Islet precursor cell (in vitro differentiated cells): ENCODE data around the gene IFNA4.
A peak's percentile ranks its signal among the peaks of the same experiment; 100 is the strongest.
"Not testable (repeated sequence)": the region's sequence is repeated elsewhere in the genome, so short reads cannot be mapped to it uniquely, and the experiment has no call there.

Experiments
- DNase-seq: peaks from one replicate; pipeline ENCODE4 v3.0.0-alpha.2; 2018

IFNA4 gene

GRCh38 chr9:21187487-21187886 is at the start of gene IFNA4:
TSS of gene IFNA4 (minus strand) at chr9:21187587. CDS start at chr9:21187531, 56 bp downstream.
- not testable (repeated sequence) for DNase-seq

GRCh38 chr9:21236360-21236714 is 49.0 kb upstream of the IFNA4 start:
- not testable (repeated sequence) for DNase-seq

- not testable (repeated sequence) for DNase-seq
Measured at GRCh38 chr9:21235468-21236359, 48.3 kb upstream of the IFNA4 start.

- no peak for DNase-seq
Measured at GRCh38 chr9:21234153-21234687, 46.8 kb upstream of the IFNA4 start.

DNA sequence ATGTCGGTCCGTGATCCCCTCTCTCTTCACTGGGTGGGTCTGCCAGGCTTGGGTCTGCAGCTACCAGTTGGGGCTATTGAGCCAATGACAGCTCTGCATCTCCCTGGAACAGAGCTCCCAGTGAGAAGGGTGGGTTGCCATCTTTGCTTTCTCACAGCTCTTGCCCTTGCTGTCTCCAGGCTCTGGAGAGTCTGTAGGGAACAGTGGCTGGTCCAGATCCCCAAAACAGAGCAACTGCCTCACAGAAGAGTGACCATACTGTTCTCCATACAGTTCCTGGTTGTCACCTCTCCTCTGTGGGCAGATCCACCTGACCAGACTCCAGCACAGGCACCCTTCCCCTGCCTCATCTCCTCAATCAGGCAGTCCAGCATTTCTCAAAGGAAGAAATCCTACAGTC is 45.9 kb upstream of the IFNA4 start:
- DNase-seq: no peak

DNA sequence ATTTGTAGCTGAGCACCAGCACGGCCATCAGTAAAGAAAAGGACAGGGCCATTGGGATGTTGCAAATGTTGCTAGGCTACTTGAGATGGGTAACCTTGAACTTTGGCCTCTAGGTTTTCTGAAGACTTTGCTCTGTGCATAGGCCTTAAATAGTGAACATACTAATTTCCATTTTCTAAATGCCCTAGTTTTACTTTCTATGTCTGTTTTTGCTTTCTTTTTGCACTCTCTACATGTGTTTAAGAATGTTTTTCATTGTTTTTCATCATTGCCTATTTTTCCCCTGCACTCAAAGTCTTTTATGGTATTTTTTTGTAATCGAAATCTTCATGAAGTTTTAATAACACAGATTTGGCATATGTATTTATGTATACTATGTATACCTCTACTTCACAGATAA is 40.7 kb upstream of the IFNA4 start, which contains the start of gene IFNA17:
TSS of gene IFNA17 (minus strand) at position 101 of the 400 bp plus-strand sequence. CDS start at position 52, 49 bp downstream.
- no peak for DNase-seq

DNA sequence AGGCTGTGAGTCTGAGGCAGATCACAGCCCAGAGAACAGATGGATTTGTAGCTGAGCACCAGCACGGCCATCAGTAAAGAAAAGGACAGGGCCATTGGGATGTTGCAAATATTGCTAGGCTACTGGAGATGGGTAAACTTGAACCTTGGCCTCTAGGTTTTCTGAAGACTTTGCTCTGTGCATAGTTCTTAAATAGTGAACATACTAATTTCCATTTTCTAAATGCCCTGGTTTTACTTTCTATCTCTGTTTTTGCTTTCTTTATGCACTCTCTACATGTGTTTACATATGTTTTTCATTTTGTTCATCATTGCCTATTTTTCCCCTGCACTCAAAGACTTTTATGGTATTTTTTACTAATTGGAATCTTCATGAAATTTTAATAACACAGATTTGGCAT is 29.8 kb upstream of the IFNA4 start, which contains the start of gene IFNA16:
TSS of gene IFNA16 (minus strand) at position 101 of the 400 bp plus-strand sequence. CDS start at position 95, 6 bp downstream.
- DNase-seq: not testable (repeated sequence)

DNA sequence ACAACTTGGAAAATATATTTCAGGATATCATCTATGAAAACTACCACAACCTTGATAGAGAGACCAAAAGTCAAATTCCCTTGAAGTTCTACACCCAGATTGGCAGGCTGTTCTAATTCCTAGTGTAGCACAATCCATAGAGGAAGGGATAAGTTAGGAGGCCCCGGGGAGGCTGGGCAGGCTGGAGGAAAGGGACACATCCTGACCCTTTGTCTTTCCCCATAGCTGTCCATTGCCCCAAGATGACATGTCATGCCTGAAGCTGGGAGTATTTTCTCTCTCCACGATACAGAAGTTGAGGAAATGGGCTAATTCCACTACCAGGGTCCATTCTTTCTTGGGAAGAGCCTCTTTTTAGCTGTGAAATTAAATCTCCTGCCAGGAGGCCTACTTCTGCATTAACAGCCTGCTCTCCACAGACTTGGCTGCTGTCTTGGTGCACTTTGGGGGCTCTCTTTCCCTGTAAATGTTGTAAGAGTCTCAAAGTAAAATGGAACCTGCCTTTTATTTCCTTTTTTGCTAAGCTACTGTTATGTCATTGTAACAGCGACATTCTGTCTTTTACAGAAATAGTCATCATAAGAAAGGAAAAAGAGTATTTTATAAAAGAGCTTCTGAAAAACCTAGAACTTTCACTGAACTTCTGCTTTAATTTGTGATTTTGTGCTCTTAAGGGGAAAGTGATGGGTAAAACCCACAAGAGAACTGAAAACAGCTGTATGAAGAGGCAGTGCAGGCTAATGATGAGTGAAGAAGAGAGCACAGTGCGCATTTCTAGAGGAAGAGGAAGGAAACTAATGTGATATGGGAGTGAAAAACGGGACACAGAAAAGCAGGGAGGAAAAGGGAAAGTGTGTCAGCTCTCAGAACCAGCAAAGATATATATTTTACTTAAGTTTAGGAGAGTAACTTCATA is 26.3 kb upstream of the IFNA4 start:
- DNase-seq: not testable (repeated sequence)

DNA sequence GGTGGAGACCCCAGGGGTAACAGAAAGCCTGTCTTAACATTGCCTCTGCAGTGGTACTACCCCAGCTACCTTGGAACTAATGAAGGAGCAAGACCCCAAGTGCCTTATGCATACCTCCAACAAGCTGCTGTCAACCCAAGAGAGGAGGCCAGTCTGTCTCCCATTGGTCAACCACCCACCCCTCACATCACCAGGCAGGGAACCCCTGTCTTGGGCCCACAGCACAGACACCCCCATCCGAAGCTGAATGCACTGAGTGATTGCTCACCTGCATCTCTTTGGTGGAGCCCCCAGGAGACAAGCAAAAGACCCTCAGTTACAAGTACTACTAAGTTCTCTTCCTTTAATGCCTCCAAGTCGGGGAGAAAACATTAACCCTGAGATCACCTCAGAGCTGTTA is 24.8 kb upstream of the IFNA4 start:
- not testable (repeated sequence) for DNase-seq

DNA sequence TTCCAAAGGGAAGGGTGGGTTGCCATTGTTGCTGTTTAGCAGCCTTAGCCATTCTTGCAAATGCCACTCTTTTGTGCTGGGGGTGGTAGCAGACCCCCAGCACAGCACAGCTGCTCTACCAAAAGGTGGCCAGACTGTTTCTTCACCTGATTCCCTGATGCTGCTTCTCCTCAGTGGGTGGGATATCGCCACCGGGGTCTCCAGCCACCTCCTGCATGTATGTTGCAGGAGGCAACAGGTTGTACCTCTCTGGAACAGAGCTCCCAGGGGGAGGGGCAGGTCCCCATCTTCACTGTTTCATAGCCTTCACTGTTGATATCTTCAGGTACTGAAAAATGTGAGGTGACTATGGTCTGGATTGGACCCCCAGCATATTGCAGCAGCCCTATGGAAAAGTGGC is 23.4 kb upstream of the IFNA4 start:
- DNase-seq: not testable (repeated sequence)

DNA sequence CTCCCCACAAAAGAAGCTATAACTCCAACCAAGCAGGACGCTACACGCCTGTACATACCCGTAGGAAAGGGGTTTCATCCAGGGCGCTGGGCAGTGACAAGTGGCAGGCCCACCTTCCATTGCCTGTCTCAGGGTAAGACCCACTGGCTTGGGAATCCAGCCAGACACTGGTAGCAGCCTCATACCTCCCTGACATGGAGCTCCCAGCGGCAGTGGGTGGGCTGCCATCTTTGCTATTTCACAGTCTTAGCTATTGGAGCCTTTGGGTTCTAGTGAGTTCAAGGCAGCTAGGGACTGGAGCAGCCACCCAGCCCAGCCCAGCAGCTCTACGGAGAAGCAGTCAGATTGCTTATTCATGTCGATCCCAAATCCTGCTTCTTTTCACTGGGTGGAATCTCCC is 22.9 kb upstream of the IFNA4 start:
- no peak for DNase-seq

- not testable (repeated sequence) for DNase-seq
Measured at GRCh38 chr9:21207043-21207442, 19.7 kb upstream of the IFNA4 start, which contains the start of gene IFNA10. TSS of gene IFNA10 (minus strand) at chr9:21207143. CDS start at chr9:21207097, 46 bp downstream.

- DNase-seq: no peak
Measured at GRCh38 chr9:21205204-21205603, 17.8 kb upstream of the IFNA4 start.

GRCh38 chr9:21202105-21202504 is 14.7 kb upstream of the IFNA4 start, which contains the start of gene IFNA7:
TSS of gene IFNA7 (minus strand) at chr9:21202205. CDS start at chr9:21202165, 40 bp downstream.
- DNase-seq: not testable (repeated sequence)

DNA sequence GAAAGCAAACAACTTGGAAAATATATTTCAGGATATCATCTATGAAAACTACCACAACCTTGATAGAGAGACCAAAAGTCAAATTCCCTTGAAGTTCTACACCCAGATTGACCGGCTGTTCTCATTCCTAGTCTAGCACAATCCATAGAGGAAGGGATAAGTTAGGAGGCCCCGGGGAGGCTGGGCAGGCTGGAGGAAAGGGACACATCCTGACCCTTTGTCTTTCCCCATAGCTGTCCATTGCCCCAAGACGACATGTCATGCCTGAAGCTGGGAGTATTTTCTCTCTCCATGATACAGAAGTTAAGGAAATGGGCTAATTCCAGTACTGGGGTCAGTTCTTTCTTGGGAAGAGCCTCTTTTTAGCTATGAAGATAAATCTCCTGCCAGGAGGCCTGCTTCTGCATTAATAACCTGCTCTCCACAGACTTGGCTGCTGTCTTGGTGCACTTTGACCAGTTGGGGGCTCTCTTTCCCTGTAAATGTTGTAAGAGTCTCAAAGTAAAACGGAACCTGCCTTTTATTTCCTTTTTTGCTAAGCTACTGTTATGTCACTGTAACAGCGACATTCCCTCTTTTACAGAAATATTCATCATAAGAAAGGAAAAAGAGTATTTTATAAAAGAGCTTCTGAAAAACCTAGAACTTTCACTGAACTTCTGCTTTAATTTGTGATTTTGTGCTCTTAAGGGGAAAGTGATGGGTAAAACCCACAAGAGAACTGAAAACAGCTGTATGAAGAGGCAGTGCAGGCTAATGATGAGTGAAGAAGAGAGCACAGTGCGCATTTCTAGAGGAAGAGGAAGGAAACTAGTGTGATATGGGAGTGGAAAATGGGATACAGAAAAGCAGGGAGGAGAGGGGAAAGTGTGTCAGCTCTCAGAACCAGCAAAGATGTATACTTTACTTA is 7.7 kb upstream of the IFNA4 start:
- not testable (repeated sequence) for DNase-seq

GRCh38 chr9:21182810-21183736 is 4.3 kb downstream of the IFNA4 start:
- peak; percentile 67 for DNase-seq

DNA sequence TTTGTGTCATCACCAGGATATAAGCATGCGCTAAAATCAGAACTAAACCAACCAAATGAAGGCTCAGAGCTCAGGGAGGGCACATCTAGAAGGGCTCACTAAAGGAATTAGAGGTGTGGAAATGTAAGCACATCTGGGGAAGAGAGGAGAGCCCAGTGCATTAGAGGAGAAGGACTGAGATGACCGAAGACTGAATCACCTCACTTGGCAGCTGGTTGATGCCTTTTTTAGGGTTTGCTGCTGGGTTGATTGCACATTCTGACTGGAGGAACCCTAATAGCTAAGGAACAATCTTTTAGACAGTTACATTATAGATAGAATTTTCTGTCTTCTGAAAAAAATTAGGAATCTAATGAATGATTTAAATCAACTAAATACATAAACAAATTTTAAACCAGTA is 12.7 kb downstream of the IFNA4 start:
- no peak for DNase-seq

- DNase-seq: no peak
Measured at GRCh38 chr9:21172156-21172555, 15.2 kb downstream of the IFNA4 start.

DNA sequence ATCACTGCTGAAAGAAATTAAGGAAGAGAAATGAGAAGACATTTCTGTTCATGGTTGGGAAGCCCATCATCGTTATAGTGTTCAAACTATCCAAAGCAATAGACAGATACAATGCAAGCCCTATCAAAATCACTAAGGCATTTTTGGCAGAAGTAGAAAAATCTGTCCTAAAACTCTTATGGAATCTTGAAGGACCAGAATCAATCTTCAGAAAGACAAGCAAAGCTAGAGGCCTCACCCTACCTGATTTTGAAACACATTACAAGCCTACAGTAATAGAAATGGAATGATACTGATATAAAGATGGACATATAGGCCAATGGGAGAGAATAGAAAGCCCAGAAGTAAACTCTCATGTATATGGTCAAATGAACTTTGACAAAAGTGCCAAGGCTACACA is 16.0 kb downstream of the IFNA4 start:
- DNase-seq: no peak

GRCh38 chr9:21166560-21166959 is 20.8 kb downstream of the IFNA4 start, which contains the start of gene IFNA21:
TSS of gene IFNA21 (minus strand) at chr9:21166660. CDS start at chr9:21166612, 48 bp downstream.
- not testable (repeated sequence) for DNase-seq
